Kidney (tissue), 14 donors: ENCODE data around the gene PLEKHH1. TPM values are rescaled to one million over a fixed set of nuclear protein-coding genes. Genes with fewer than 3 reads are reported as not detected.

Experiments used
- DNase-seq, 5 donors: peaks; one replicate each; pipeline ENCODE4 v3.0.0-alpha.2; 2013 to 2020
- FAIRE-seq: peaks from 2 replicates; lab custom pipeline; 2012; peaks lifted over from hg19 to GRCh38; lab: Jason Lieb, UNC
- H3K27ac ChIP-seq, 2 donors: one replicate each; pipeline ENCODE4 v1.7.0; 2013; ENCODE audit warnings: low read depth in 2 of 2, low read length in 2 of 2, inconsistent platforms in 1 of 2
- H3K27me3 ChIP-seq: one replicate; pipeline ENCODE4 v1.7.1; 2013; ENCODE audit warnings: low read length, inconsistent platforms; ENCODE audit not compliant: control insufficient read depth, insufficient read depth
- H3K36me3 ChIP-seq, 3 donors: one replicate each; pipeline versions ENCODE4 v1.7.0 to v1.7.1; 2013; ENCODE audit warnings: low read length in 3 of 3, control low read depth in 1 of 3, inconsistent platforms in 1 of 3; ENCODE audit not compliant: insufficient read depth in 3 of 3, control insufficient read depth in 2 of 3
- H3K4me1 ChIP-seq, 3 donors: one replicate each; pipeline versions ENCODE4 v1.7.0 to v1.7.1; 2013; ENCODE audit warnings: low read length in 3 of 3, inconsistent platforms in 1 of 3, low read depth in 1 of 3; ENCODE audit not compliant: control insufficient read depth in 2 of 3, insufficient read depth in 2 of 3
- H3K4me3 ChIP-seq, 3 donors: one replicate each; pipeline versions ENCODE4 v1.7.0 to v1.8.1; 2013; ENCODE audit warnings: low read length in 3 of 3, control low read depth in 1 of 3, inconsistent platforms in 1 of 3
- H3K9ac ChIP-seq, 3 donors: one replicate each; pipeline versions ENCODE4 v1.7.0 to v1.7.1; 2013; ENCODE audit warnings: low read length in 3 of 3, control low read depth in 1 of 3, inconsistent platforms in 1 of 3
- H3K9me3 ChIP-seq, 3 donors: one replicate each; pipeline versions ENCODE4 v1.7.0 to v1.7.1; 2013; ENCODE audit warnings: low read length in 3 of 3, control low read depth in 1 of 3, inconsistent platforms in 1 of 3; ENCODE audit not compliant: control insufficient read depth in 2 of 3, insufficient read depth in 1 of 3
- intact Hi-C: fragments of 100-400 bp; cut with DNase I; formaldehyde crosslinking; loops from one replicate; pipeline ENCODE4 v1.11.1; 2022
- polyA plus RNA-seq: library from polyadenylated mRNA; stranded (reverse); fragments of 350-450 nt; fragmentation: Illumina TruSeq; extraction: RNeasy Lipid Tissue Mini Kit (QIAGEN cat#74804); gene quantifications from one replicate; pipeline ENCODE4 v1.2.3, GENCODE V29; 2014; ENCODE audit warnings: low read depth, low replicate concordance; ENCODE audit not compliant: insufficient read depth
- total RNA-seq: library from RNA; stranded (reverse); fragmentation: NEBNext Ultra II Directional; extraction: Animal tissue kit (Norgen Biotek cat#: 25700); gene quantifications from one replicate; pipeline ENCODE4 v1.2.1, GENCODE V29; 2021
- TF ChIP-seq, protein P1 (sequence below): IDR thresholded peaks from 3 replicates; pipeline ENCODE4 v1.5.1; 2012; ENCODE audit warnings: mild to moderate bottlenecking, moderate library complexity, borderline replicate concordance; ENCODE audit not compliant: insufficient read depth; ENCODE audit errors: extremely low read depth
- donor health status: control.
- donor health status: control.
- donor health status: control.
- donor health status: control.
- donor health status: control.
- donor health status: DM: yes; HTN: yes; CAD: no.
- donor health status: Normal renal cell carcinoma (clear cell type).

PLEKHH1 gene
- total and polyA plus RNA-seq, 2 donors from 2014 or later: 9.1 to 26.2 TPM

DNA sequence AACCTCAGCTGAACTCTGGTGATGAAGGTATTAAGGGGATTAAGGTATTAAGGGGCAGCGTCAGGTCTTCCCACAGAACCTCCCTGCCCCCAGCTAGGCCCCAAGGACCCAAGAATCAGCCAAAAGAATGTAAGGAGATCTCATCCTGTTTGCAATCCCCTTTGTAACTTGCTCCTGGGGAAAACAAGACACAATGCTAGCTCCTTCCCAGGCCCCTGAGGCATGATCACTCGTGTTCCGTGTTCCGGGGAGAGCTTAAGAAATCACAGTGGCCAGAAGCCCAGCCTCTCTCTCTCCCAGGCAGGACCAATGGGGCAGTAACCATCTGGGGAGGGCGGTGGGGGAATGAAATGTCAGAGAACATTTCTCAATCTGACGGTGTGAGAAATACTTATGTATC lies 33.8 kb downstream of the PLEKHH1 start:
- FAIRE-seq: no peak
- Histone ChIP-seq H3K36me3 (peaks cover 0 to 4% (median 2%) of the 10 kb centered on the region in 3 donors), H3K9ac (no peak overlapping the region)

DNA sequence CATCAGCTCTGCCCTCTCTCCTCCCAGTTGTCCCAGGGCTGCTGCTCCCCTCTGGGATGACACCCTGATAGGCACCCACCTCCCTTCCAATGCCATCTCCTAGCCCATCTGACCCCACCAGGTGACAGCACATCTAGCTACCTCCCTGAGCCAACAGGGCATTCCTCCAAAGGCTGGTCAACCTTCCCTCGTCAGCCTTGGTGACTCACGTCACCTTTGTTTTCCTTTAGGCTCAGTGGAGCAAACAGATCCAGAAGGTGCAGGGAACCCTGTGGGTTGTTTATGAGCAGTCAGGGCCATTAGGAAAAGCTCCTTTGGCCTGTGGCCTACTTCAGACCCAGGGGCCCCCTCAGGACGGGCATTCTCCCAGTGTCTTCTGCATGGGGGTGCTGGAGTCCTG lies 34.6 kb downstream of the PLEKHH1 start:
- intact Hi-C loops: loop anchor here (5.0 kb wide), 1 partner anchor 140 kb away; no protein-coding TSS in a partner anchor

More for the DNA sequence above, 33.8 kb downstream of the PLEKHH1 start:
- Histone ChIP-seq H3K27ac (no peak overlapping the region), H3K4me1 (no peaks in the 10 kb centered on the region), H3K27me3 (no peaks in the 10 kb centered on the region), H3K9me3 (no peaks in the 10 kb centered on the region), H3K4me3 (no peak overlapping the region)
- TF ChIP-seq, protein P1, sequence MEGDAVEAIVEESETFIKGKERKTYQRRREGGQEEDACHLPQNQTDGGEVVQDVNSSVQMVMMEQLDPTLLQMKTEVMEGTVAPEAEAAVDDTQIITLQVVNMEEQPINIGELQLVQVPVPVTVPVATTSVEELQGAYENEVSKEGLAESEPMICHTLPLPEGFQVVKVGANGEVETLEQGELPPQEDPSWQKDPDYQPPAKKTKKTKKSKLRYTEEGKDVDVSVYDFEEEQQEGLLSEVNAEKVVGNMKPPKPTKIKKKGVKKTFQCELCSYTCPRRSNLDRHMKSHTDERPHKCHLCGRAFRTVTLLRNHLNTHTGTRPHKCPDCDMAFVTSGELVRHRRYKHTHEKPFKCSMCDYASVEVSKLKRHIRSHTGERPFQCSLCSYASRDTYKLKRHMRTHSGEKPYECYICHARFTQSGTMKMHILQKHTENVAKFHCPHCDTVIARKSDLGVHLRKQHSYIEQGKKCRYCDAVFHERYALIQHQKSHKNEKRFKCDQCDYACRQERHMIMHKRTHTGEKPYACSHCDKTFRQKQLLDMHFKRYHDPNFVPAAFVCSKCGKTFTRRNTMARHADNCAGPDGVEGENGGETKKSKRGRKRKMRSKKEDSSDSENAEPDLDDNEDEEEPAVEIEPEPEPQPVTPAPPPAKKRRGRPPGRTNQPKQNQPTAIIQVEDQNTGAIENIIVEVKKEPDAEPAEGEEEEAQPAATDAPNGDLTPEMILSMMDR: no peak
- DNase-seq: no peak
- intact Hi-C loops: loop anchor here (5.0 kb wide), 1 partner anchor 140 kb away; no protein-coding TSS in a partner anchor

DNA sequence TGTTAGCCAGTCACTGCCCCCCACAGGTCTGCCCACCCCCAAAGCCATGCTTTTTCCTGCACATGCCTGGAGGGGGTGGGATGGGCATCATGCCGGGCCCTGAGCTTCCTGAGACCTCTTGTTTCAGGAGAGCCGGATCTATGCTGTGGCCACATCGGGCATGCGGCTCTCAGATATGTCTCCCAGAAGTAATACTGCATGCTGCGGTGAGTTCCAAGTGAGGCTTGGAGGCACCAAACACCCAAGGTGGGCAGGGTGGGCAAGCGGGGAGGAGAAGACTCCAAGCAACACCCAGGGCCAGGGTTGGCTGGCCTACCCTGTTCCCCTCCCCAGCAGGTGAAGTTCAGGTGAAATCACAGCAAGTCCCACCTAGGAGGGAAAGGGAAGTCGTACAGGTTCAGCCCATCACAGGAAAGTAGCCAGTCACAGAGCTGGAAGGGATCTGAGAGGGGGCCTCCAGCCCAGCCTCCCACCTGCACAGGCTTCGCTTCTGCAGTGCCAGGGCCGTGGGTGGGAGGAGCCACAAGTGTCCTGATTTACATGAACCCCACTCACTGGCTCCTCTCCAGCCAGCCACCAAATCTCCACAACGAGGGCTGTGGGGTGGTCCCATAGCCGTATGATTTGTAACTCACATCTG lies 36.0 kb downstream of the PLEKHH1 start:
- Histone ChIP-seq H3K9ac (no peak overlapping the region), H3K4me1 (peaks cover 0 to 3% (median 0%) of the 10 kb centered on the region in 3 donors), H3K4me3 (no peak overlapping the region), H3K27ac (no peak overlapping the region), H3K9me3 (no peaks in the 10 kb centered on the region), H3K27me3 (no peaks in the 10 kb centered on the region), H3K36me3 (no peaks in the 10 kb centered on the region)
- TF ChIP-seq, protein P1: no peak
- FAIRE-seq (no peak), DNase-seq (peak in 4 of 5 donors; percentile 72 to 79 (median 75))
- intact Hi-C loops: loop anchor here (5.0 kb wide), 1 partner anchor 142 kb away; no protein-coding TSS in a partner anchor

More for the DNA sequence above, 34.6 kb downstream of the PLEKHH1 start:
- Histone ChIP-seq H3K9me3 (no peaks in the 10 kb centered on the region), H3K4me3 (no peak overlapping the region), H3K27me3 (no peaks in the 10 kb centered on the region), H3K27ac (no peak overlapping the region), H3K4me1 (peaks cover 0 to under 1% (median 0%) of the 10 kb centered on the region in 3 donors), H3K9ac (no peak overlapping the region), H3K36me3 (peaks cover 0 to 4% (median 0%) of the 10 kb centered on the region in 3 donors)
- no peak for FAIRE-seq
- DNase-seq: no peak
- TF ChIP-seq, protein P1: no peak
